HCEC 1CT (cell line): ENCODE data around the gene TOP3B.
A peak's percentile ranks its signal among the peaks of the same experiment; 100 is the strongest.

Experiments
- DNase-seq: peaks from one replicate; pipeline ENCODE4 v3.0.0-alpha.2; 2017

TOP3B gene

DNA sequence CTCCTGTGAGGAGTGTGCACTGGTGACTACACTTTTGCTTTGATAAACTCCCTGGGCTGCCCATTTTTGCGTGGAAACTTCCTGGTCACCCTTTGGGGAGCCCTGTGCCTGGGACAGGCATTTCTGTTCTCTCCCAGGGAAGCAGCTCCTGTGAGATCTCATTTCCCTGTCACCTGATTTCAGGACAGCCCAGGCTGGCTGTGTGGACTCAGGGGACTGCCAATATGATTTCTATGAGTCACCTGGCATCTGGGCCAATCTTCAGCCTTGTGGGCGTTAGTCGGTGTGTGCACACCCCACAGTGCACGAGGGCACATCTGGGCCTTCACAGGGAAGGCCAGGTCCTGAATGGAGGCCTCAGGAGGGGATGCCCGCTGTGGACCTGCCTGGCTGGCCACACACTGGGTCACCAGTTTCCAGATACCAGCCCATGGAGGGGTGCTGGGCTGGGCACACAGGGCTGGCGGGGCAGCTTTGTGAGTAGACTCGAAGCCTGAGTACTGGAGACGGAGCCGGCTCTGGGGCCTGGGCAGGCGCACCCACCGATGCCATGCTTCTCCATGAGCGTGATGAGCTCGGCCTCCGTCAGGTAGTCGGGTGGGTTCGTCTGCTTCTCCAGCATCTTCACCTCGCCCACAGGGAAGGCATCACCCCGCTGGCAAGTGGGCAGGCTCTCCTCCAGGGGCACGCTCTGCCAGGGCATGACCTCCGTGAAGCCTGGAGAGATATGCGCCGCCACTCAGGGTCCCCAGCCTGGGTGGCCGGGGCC, 20.5 kb downstream of the TOP3B start:
- DNase-seq = peak; percentile 16

- DNase-seq = no peak
Measured at GRCh38 chr22:21961127-21961867, 21.3 kb downstream of the TOP3B start.

DNA sequence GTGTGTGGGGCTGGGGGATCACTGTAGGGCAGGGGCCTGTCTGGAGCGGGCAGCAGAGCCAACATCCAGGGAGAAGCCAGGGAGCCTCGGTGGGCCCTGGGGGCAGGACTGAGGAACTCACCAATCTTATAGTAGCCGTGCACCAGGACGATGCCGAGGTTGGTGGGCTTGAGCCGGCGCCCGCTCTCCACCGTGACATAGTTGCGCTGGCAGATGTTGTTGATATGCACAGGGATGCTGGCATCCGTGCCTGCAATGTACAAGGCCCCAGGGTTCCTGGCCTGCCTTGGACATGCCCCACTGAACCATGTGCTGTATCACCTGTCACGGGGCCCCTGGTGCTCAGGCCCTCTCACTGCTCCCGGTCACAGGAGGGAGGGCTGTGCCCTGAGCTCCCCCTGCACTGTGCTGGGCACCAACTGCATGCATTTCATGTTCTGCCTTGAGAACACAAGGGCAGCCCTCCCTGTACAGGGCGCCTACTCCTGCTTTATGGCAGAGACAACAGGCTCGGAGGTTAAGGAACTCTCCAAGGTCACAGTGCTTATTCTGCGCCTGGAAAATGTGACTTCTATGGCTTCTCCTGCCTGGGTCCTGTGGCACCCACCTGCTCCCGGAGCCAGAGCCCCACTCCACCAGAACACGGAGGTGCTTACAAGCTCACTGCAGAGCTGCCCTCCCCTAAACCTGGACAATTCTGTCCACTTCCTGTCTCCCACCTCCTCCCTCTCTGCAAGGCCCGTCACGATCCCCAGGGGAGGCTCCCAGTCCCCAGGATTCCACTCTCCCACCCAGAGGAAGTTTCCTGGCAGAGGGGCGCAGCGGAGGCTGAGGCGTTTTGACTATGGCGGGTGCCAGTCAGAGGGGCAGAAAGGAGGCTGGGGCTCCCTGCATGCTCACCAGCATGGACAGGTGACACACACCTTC, 22.1 kb downstream of the TOP3B start:
- no peak for DNase-seq

- no peak for DNase-seq
Measured at GRCh38 chr22:21959274-21960074, 23.1 kb downstream of the TOP3B start.

- DNase-seq = no peak
Measured at GRCh38 chr22:21958360-21959273, 24.0 kb downstream of the TOP3B start.

GRCh38 chr22:21952586-21953571, 29.7 kb downstream of the TOP3B start, which contains the start of gene PPM1F:
TSS of gene PPM1F (minus strand) at chr22:21952848. CDS start at chr22:21946048, 6,800 bp downstream.
- DNase-seq = peak; percentile 71

- peak; percentile 35 for DNase-seq
Measured at GRCh38 chr22:21951931-21952465, 30.6 kb downstream of the TOP3B start.

GRCh38 chr22:21951062-21951461, 31.5 kb downstream of the TOP3B start:
- DNase-seq = no peak

- no peak for DNase-seq
Measured at GRCh38 chr22:21949948-21950347, 32.6 kb downstream of the TOP3B start.

DNA sequence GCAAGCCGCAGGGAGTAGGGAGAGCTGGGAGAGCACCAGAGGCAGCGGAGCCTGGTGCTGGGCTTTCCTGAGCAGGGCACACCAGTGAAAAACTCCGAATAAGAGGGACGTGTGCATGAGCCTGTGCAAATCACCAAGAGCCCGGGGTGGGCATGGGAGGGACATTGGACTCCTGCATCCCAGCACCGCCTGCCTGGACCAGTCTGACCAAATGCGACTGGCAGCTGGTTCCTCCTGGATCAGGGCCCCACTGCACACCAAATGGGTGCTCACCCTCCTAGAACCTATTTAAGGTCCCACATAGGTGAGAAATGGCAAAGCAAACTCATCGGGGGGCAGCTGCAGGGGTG, 33.0 kb downstream of the TOP3B start:
- DNase-seq = no peak

DNA sequence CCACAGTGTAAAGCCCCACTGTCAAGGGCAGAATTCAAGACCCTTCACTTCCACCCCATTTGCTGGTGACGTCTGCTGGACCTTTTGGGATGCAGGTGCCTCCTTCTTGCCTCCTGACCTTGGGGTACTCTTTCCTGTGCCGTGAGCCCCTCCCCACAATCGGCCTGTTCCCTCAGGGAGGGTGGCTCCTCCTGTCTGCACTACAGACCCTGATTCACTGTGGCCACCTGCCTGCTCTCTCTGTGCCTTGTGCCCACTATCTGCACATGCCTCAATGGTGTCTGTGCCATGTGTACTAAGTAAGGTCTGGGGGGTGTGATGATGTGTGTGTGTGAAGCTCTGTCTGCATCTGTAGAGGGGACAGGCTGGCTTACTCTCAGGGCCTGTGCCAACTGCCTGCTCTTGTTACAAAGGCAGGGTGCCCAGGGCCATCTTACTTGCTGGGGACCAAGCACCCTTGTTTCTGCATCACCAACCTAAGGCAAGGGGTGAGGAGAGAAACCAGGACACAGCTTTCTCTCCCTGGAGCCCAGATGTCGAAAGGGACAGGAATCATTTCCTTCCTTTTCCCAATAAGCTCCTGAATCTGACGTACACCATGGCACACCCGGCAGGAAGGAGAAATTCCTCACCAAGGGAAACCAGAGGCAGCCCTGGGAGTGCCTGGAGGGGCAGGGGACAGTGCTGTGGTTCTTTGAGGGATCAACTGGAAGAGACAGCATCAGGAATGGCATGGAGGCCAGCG, 33.6 kb downstream of the TOP3B start:
- no peak for DNase-seq

DNA sequence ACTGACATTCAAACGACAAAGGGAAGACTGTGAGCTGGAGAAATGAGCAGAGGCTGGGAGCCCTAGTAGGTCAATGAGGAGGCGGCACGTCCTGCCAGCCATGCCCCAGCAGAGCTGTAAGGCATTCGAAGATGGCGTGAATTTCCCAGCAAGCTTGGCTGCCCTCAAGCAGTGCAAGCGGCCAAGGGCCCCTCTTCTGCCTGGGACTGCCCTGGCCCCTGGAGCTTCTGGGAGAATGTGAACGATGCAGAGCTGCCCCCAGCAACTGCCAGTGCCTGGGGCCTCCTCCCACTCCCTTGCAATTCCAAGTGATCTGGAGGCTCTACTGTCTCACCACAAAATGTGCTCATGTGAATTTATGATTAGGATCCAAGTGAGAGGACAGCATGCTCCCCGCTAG, 34.2 kb downstream of the TOP3B start:
- DNase-seq = no peak

- DNase-seq = peak; percentile 63
Measured at GRCh38 chr22:21947040-21948014, 35.3 kb downstream of the TOP3B start.

DNA sequence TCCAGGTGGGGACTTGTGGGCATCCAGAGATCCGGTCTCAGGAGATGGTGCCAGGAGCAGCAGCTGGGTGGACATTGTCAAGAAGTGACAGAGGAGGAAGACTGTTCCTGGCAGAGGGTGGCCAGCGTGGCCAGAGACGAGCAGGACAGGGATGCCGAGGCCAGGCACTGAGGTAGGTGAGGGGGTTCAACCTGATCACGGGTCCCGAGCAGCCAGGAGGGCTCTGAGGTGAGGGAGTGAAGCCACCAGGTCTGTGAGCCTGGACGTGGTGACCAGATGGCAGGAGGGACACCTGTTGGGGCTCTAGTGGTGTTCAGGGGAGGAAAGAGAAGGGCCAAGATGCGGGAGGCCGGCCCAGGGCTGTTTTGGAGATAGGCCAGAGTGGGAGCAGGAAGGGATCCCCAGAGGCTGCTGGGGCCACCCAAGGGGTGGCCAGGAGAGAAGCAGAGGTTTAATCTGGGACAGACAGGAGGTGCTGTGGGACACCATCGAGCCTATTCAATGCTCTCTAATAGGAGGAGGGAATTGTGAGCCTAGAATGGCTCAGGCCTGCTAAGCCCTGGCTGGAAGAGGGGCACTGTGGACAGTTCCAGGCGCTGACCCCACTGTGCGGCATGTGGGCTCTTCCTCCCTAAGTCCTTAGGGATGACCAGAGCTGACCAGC, 36.2 kb downstream of the TOP3B start:
- no peak for DNase-seq

GRCh38 chr22:21945453-21946261, 36.9 kb downstream of the TOP3B start:
- DNase-seq = no peak

DNA sequence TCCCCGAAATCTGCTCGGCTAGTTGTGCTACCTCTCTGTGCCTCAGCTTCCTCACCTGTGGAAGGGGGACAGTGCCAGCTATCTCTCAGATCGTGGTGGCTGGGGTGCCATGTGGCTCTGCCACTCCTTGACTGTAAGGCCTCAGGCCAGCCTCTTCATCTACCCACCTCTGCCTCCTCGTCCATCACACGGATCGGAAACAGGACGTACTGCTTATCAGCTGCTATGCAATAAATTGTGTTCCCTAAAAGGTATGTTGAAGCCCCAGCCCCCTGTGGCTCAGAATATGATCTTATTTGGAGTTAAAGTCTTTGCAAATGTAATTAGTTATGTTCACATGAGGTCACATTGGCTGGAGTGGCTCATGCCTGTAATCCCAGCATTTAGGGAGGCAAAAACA, 37.7 kb downstream of the TOP3B start:
- no peak for DNase-seq
